Measurements from ENCODE around the gene HOXD8.

The HOXD8 gene

GRCh38 chr2:176131848-176132158, 2.3 kb downstream of the HOXD8 start:
- no peak for TF ChIP-seq CTCF (IDR thresholded peaks at IDR 0.05; ENCODE audit: low read length, missing control alignments)
- no peak overlapping the region for H3K4me3 ChIP-seq (replicated peaks; ENCODE audit: low read depth, low read length)
- DNase-seq (ENCODE audit: low read depth) = no peak

GRCh38 chr2:176132205-176133171, 3.0 kb downstream of the HOXD8 start:
- DNase-seq (ENCODE audit: low read depth) = no peak
- TF ChIP-seq CTCF (IDR thresholded peaks at IDR 0.05; ENCODE audit: low read length, missing control alignments) = no peak
- no peak overlapping the region for H3K4me3 ChIP-seq (replicated peaks; ENCODE audit: low read depth, low read length)

- no peak for TF ChIP-seq CTCF (IDR thresholded peaks at IDR 0.05; ENCODE audit: low read length, missing control alignments)
- H3K4me3 ChIP-seq (replicated peaks; ENCODE audit: low read depth, low read length) = no peak overlapping the region
- DNase-seq (ENCODE audit: low read depth) = no peak
These were observed 3.9 kb downstream of the HOXD8 start for GRCh38 chr2:176133389-176133788.

GRCh38 chr2:176134035-176134434, 4.5 kb downstream of the HOXD8 start:
- H3K4me3 ChIP-seq (replicated peaks; ENCODE audit: low read depth, low read length) = no peak overlapping the region
- TF ChIP-seq CTCF (IDR thresholded peaks at IDR 0.05; ENCODE audit: low read length, missing control alignments) = no peak
- DNase-seq (ENCODE audit: low read depth) = no peak

- no peak for DNase-seq (ENCODE audit: low read depth)
- TF ChIP-seq CTCF (IDR thresholded peaks at IDR 0.05; ENCODE audit: low read length, missing control alignments) = no peak
- H3K4me3 ChIP-seq (replicated peaks; ENCODE audit: low read depth, low read length) = no peak overlapping the region
These were observed 5.5 kb downstream of the HOXD8 start for GRCh38 chr2:176135035-176135440.

DNA sequence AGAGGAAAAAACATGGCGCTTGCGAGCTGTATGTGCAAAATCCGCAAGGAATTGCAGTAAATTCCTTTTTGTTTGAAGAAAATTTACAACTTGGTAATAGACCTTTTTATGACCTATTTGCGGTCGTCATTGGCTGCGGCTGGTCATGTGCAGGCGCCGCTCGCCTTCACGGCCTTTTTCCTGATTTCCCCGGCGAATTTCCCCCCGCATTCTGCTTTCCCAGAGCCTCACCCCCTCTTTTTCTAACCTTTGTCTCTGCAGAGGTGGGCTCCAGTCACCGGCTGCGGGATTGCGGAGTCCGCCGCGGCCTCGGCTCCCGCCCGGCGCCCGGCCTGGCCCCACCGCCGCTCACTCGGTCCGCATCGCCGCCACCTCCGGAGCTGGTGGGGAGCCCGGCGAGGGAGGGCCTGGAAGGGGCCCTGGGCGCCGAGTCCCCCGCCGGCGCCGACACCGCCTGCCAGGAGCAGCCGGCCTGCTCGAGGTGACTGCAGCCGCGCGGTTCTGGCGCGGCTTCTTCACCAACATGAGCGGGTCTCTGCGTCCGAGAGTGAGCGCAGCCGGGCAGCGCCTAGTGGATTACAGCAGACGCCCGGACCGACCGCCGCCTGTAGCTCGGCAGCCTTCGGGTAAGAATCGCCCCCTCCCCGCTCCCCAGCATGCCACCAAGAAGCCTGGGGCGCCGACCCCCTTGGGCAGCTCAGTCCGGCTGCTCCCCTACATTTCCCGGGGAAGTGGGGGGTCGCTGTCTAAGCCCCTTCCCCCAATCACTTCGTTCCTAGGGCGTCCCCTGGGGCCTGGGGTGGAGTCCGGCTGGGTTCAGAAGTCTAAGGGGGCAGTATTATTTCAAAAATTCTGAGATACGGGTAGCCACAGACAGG, 7.1 kb downstream of the HOXD8 start:
- peak overlapping the region; percentile 28 for H3K4me3 ChIP-seq (replicated peaks; ENCODE audit: low read depth, low read length)
- TF ChIP-seq CTCF (IDR thresholded peaks at IDR 0.05; ENCODE audit: low read length, missing control alignments) = no peak
- no peak for DNase-seq (ENCODE audit: low read depth)
